ENCODE measurements around the gene KCNH1. TPM values are rescaled to one million over a fixed set of nuclear protein-coding genes. Genes with fewer than 3 reads are reported as not detected.

The KCNH1 gene
- total and polyA plus RNA-seq, 9 of the 15 experiments (the other 6 are each of a cell fraction or from before 2014, with no cell fraction given): not detected

GRCh38 chr1:210916548-210916947 is 217.4 kb downstream of the KCNH1 start (continued):
- TF ChIP-seq DMBX1 (CRISPR knock-in tag; IDR thresholded peaks at IDR 0.05; ENCODE audit: borderline replicate concordance): no peak
- TF ChIP-seq PRPF4 (IDR thresholded peaks at IDR 0.05; ENCODE audit: insufficient read depth, low read depth, low read length, poor library complexity, severe bottlenecking): no peak
- no peak for TF ChIP-seq RNF2 (IDR thresholded peaks at IDR 0.05)
- TF ChIP-seq ZNF717 (CRISPR knock-in tag; IDR thresholded peaks at IDR 0.05): no peak
- TF ChIP-seq CHD4 (IDR thresholded peaks at IDR 0.05; ENCODE audit: insufficient read depth, insufficient replicate concordance, low read depth, low read length, poor library complexity, severe bottlenecking): no peak
- TF ChIP-seq MAFK (IDR thresholded peaks at IDR 0.05; ENCODE audit: low read length): no peak
- no peak for TF ChIP-seq TBP (optimal IDR thresholded peaks at IDR 0.05; ENCODE audit: low read depth, low read length)
- TF ChIP-seq NCOA4 (IDR thresholded peaks at IDR 0.05; ENCODE audit: partially characterized antibody): no peak
- TF ChIP-seq YY1 (IDR thresholded peaks at IDR 0.05; ENCODE audit: borderline replicate concordance in 1 of 3, control insufficient read depth in 1 of 3, extremely low read depth in 1 of 3, insufficient read depth in 3 of 3, insufficient read length in 1 of 3, insufficient replicate concordance in 2 of 3, low read depth in 1 of 3, low read length in 2 of 3): no peak
- TF ChIP-seq, protein P1, sequence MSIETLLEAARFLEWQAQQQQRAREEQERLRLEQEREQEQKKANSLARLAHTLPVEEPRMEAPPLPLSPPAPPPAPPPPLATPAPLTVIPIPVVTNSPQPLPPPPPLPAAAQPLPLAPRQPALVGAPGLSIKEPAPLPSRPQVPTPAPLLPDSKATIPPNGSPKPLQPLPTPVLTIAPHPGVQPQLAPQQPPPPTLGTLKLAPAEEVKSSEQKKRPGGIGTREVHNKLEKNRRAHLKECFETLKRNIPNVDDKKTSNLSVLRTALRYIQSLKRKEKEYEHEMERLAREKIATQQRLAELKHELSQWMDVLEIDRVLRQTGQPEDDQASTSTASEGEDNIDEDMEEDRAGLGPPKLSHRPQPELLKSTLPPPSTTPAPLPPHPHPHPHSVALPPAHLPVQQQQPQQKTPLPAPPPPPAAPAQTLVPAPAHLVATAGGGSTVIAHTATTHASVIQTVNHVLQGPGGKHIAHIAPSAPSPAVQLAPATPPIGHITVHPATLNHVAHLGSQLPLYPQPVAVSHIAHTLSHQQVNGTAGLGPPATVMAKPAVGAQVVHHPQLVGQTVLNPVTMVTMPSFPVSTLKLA (conservative IDR thresholded peaks at IDR 0.05): no peak
- no peak for TF ChIP-seq DIDO1 (tag; IDR thresholded peaks at IDR 0.05; ENCODE audit: low read depth)
